H4 (cell line): Measurements from ENCODE around the gene CXCL17. TPM values are rescaled to one million over a fixed set of nuclear protein-coding genes. Genes with fewer than 3 reads are reported as not detected.

Experiments
- DNase-seq: peaks from one replicate; pipeline ENCODE4 v3.0.0-alpha.2; 2015; ENCODE audit warnings: low spot score
- total RNA-seq: library from RNA; depleted of rRNA; stranded (reverse); fragments of >200 nt; shearing (Covaris generic); gene quantifications from 2 replicates; pipeline ENCODE4 v1.2.3, GENCODE V29; 2014

CXCL17 gene
- total RNA-seq, 1 experiment from 2014 or later = not detected

- no peak for DNase-seq
Observed at GRCh38 chr19:42424712-42425131, 18.0 kb downstream of the CXCL17 start.

DNA sequence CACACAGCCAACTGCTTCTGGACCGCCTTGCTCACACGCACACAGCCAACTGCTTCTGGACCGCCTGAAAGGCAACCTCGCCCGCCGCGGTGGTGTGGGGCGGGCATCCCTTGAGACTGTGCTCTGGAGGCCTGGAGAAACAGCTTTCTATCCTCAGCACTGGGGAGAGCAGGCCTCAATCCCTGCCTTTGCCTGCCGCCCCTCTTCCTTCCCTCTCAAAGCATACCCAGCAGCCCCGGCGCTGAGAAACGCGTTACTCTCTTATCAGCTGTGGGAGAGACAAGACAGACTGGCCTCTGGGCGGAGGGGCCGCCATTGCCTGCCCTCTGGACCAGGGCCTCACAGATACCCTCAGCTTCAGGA, 18.4 kb downstream of the CXCL17 start:
- DNase-seq = no peak

DNA sequence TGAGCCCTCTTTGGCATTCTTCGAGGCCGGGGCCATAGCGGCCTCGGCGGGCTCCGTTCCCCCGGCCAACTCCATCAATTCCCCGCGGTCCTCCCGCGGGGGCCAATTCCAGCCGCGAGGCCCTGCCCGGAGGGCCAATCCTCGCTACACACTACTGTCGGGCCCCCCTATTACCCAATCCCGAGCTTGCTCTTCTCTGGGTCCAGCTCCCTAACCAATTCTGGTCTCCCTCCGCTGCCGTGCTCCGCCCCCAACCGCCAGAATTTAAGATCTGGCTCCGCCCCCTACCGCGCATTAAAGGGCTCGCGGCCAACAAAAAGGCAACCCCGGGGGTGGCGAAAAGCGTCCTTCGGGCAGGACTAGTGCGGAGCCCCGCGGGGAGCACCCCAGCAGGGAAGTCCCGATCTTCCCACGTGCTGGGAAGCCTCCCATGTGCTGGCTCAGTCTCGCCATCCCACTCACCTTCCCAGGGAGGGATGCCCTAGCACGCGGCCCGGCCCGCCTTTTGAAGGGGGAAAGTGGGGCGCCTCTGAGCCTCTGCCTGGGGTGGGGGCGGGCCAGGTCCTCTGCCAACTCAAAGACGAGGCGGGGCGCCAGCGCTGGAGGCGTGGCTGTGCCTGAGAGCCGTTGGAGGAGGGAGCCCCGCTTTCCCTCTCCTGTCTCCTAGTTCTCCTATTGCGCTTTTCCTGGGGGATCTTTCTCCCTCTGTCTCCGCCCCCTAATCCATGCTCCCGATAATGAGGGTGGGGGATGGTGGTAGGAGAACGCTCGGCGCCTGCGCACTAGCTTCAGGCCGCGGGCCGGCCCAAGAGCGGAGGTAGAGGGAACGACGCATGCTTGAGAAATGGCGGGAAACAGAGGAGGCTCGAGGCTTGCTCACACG, 19.0 kb downstream of the CXCL17 start:
- peak; percentile 52 for DNase-seq

- no peak for DNase-seq
Observed at GRCh38 chr19:42422901-42423461, 19.8 kb downstream of the CXCL17 start.

DNA sequence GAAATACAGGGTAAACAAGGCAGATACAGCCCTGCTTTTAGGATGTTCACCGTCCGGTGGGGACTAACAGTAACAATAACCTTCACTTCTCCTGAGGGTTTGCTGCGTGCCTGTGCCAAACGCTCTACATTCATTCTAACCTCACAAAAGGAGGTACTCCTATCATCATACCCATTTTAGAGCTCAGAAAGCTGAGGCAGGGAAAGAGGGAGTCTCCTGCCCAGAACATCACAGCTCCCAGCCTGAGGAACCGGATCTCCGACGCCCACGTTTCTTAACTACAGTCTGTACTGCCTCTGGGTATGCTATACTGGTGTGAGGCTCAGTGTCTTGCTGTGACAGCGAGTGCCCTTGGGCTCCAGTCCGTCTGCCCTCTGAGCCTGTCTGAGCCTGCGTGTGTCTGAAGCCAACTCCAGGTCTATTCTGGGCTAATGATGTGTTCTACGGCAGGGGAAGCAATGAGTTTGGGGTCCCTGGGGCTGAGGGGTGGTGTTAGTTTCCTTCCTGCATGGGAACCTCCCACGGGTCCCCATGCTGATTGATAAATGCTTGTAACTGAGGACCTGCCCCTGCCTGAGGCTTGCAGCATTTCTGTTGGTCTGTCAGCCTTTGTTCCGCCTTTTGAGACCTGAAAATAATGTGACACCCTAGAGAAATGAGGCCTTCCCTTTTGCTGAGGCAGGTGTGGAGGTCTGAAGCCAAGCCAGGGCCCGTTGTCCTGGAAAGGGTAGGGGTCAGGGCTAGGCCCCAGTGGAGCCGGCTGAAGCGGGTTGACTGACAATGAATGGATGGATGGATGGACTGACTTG, 20.4 kb downstream of the CXCL17 start:
- DNase-seq = no peak

GRCh38 chr19:42421591-42422031, 21.1 kb downstream of the CXCL17 start:
- no peak for DNase-seq

- DNase-seq = no peak
Observed at GRCh38 chr19:42421101-42421500, 21.6 kb downstream of the CXCL17 start.

- peak; percentile 68 for DNase-seq
Observed at GRCh38 chr19:42420055-42420544, 22.6 kb downstream of the CXCL17 start.

GRCh38 chr19:42419309-42419708, 23.4 kb downstream of the CXCL17 start:
- DNase-seq = no peak

DNA sequence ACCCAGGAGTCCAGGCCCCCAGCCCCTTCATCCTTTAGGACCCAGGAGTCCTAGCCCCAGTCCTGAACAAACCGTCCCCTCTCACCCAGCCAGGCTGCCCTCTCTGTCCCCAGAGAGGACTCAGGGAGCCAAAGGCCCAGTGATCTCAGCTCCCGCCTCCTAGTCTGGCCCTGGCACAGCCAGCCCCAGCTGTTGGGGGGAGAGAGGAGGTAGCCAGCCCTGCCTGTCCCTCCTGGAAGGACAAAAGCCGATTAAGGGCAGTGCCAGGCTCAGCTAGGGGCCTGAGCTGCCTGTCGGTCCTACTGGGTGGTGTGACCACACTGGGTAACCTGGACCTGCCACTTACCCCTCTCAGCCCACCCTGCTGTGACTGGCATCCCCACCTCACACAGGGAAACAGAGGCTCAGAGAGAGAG, 30.1 kb downstream of the CXCL17 start:
- no peak for DNase-seq

DNA sequence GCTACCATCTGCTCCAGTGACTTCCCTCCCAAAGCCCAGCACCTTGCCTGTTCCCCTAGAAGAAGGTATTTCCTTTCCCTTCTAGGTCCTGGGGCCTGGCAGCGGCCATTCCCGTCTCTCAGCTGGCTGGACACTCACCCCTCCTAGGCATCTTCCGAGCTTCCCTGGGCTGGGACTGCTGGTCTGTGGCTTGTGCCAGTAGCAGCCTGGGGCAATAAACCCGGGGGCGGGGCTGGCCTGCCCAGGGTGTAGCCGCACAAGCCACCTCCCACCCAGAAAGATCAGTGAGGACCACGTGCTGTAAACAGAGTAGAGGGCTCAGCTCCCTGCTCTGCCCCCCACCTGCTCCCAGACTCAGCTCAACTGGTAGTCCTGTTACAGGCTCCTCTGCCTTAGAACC, 30.5 kb downstream of the CXCL17 start:
- DNase-seq = no peak

DNA sequence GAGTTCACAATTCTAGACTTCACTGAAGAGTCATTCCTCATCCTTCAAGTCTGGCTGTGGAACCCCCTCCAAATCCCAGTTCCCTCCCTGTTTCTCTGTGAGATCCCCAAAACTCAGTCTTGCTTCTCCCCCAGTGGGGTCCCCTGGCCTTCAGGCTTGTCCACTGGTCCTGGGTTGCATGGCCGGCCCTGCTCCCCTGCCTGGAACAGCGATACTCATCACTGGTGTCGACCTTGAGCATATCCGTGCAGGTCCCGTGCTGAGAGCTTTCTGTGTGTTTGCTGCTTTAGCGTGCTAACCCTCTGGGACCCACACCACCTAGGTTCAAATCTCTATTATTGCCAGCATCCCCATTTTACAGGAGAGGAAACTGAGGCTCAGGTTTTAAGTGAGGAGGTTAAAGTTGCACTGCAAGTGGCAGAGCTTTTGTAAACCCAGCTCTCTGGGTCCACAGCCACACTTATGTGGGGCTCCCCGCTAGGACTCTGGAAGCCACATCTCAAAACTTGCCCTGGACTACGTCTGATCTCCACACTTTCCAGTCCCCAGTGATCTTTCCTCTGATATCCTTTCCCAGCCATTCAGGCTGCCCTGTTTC, 31.1 kb downstream of the CXCL17 start:
- DNase-seq = no peak

GRCh38 chr19:42410371-42410770, 32.4 kb downstream of the CXCL17 start:
- DNase-seq = no peak

- no peak for DNase-seq
Observed at GRCh38 chr19:42409477-42409876, 33.3 kb downstream of the CXCL17 start.

- DNase-seq = no peak
Observed at GRCh38 chr19:42407816-42408175, 35.0 kb downstream of the CXCL17 start.

DNA sequence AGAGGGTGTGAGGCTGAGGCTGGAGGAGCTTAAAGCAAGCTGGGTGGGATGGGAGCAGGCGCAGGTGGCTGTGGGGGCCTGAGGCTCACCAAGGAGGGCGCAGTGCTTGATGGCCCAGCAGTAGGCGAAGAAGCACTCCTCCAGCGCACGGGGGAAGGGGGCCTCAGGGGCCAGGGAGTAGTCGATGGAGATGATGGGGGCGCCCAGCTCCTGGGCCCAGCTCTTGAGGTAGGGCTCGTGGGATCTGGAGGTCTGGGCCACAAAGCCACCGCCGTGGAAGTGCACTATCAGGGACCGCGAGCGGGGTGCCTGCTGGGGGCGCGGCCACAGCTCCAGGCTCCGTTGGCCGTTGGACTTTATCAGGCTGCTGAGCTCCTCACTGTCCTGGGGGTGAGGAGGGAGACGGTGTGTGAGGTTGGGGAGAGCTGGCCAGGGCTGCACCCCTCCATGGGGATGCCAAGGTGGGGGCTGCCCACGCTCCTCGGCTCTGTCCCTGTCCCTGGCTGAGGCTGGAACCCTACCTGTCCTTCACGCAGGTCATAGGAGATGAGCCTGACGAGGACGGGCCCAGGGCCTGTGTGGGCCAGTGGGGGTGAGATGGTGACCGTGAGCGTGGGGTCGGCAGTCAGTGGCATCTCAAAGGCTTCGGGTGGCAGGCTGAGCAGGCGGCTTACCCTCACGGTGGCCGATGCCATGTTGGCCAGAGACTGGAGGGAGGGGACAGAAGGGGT, 35.5 kb downstream of the CXCL17 start:
- DNase-seq = no peak

GRCh38 chr19:42406111-42406510, 36.6 kb downstream of the CXCL17 start:
- no peak for DNase-seq

DNA sequence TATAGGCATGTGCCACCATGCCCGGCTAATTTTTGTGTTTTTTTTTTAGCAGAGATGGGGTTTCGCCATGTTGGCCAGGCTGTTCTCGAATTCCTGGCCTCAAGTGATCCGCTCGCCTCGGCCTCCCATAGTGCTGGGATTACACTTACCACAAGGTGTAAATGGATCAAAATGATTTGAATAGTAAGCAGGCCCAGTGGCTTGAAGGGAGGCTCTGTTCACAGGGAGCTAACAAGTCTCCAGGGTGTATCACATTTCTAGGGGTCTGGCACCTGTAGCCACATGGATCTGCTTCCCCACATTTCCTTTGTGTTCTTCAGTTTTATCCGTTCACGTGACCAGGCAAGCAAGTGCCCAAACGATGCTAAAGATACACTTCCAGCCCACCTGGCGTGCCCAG, 39.2 kb downstream of the CXCL17 start:
- DNase-seq = no peak

DNA sequence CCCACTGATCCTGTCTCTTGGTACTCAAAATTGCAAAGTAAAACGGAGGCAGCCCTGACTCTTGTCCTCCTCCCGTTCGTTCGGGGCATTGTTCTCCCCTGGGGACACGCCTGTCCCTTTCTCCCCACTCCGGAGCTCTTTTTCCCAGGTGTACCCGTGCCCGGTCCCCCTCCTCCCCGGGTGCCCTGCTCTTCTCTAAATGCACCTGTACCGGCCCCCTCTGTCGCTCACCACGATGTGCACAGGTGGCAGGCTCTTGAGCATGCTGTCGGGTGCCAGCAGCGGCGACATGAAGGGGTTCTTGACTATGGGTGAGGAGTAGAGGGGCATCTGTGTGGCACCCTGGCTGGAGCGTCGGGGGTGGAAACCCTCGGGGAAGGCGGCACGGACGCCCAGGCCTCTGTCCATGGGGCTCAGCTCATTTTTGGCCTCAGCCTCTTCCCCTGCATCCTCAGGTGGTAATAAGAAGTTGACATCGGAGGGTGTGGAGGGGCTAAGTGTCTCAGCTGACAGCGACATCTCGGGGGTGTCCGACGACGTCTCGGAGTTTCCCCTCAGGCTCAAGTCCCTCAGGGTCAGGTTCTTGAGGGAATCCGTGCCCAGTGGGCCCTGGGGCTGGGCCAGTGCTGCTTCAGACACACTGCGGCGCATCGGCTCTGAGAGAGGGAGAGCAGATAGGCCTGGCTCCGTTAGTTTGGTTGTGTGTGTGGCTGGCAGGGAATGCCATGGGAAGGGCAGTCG, 40.2 kb downstream of the CXCL17 start:
- no peak for DNase-seq
